GM18499 (cell line): ENCODE data around the gene NAA30.
"Not testable (repeated sequence)": the region's sequence is repeated elsewhere in the genome, so short reads cannot be mapped to it uniquely, and the experiment has no call there.

ENCODE experiments used
- ATAC-seq: cut with Tn5 transposase; IDR thresholded peaks from one replicate; pipeline ENCODE4 v1.9.1; 2021; ENCODE audit warnings: moderate number of reproducible peaks; ENCODE audit not compliant: insufficient read depth, unreplicated experiment

NAA30 gene

GRCh38 chr14:57390037-57390805, at the start of gene NAA30:
Gene NAA30 (plus strand): TSS chr14:57390586. CDS start chr14:57390958, 372 bp downstream.
- ATAC-seq = peak; percentile 63

DNA sequence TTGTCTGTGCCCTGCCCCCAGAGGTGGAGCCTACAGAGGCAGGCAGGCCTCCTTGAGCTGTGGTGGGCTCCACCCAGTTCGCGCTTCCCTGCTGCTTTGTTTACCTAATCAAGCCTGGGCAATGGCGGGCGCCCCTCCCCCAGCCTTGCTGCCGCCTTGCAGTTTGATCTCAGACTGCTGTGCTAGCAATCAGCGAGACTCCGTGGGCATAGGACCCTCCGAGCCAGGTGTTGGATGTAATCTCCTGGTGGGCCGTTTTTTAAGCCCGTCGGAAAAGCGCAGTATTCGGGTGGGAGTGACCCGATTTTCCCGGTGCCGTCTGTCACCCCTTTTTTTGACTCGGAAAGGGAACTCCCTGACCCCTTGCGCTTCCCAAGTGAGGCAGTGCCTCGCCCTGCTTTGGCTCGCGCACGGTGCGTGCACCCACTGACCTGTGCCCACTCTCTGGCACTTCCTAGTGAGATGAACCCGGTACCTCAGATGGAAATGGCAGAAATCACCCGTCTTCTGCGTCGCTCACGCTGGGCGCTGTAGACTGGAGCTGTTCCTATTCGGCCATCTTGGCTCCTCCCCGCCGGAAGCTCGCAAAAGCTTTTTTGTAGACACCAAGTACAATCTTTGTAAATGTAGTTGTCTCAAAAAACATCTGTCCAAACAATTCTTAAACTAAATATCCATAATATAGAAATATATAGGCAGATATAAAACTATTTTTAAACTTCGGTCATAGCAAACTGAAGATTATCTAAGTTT, 46.7 kb upstream of the NAA30 start:
- ATAC-seq = not testable (repeated sequence)

- no peak for ATAC-seq
Measured at GRCh38 chr14:57345106-57345505, 45.3 kb upstream of the NAA30 start.

GRCh38 chr14:57346741-57347140, 43.6 kb upstream of the NAA30 start:
- no peak for ATAC-seq

GRCh38 chr14:57352396-57353170, 37.8 kb upstream of the NAA30 start:
- no peak for ATAC-seq

DNA sequence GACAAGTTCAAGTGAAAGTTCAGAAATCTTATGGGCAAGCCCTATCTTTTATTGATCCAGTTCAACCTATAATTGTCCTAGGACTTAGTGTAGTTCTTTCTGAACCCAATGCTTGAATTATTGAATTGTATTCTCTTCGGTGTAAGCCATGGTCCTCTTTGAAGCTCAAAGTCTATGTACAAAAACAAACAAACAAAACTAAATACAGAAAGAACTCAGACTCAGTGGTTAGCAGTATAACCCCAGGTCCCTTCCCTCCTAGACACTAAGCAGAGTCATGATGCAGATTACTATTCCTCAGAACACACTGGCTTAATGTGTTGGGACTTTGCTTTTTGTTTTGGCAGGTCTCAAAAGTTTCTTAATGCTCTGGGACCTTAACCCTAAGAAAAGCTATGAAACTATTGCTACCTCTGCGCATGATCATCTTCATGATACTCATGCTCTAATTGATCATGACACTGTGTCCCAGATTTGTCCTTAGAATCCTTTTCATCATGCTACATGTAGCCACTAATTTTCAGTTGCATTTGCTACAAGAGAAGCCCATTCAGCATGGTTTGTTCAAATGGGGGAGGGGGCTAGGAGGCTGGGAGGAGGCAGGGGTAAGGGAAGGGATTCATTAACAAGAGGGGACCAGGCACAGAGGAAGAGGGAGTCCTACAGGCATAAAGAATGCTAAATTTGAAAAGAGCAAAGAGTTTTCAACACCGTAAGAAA, 35.1 kb upstream of the NAA30 start:
- ATAC-seq = no peak

- no peak for ATAC-seq
Measured at GRCh38 chr14:57362361-57362760, 28.0 kb upstream of the NAA30 start.

- ATAC-seq = no peak
Measured at GRCh38 chr14:57364659-57365450, 25.5 kb upstream of the NAA30 start.

DNA sequence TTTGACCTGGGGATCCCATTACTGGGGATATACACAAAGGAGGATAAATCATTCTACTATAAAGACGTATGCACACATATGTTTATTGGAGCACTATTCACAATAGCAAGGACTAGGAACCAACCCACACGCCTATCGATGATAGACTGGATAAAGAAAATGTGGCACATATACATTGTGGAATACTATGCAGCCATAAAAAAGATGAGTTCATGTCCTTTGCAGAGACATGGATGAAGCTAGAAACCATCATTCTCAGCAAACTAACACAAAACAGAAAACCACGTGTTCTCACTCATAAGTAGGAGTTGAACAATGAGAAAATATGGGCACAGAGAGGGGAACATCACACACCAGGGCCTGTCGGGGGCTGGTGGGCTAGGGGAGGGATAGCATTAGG, 20.2 kb upstream of the NAA30 start:
- ATAC-seq = not testable (repeated sequence)

- ATAC-seq = no peak
Measured at GRCh38 chr14:57371013-57371412, 19.4 kb upstream of the NAA30 start.

GRCh38 chr14:57375156-57375555, 15.2 kb upstream of the NAA30 start:
- no peak for ATAC-seq

- no peak for ATAC-seq
Measured at GRCh38 chr14:57378661-57379060, 11.7 kb upstream of the NAA30 start.

GRCh38 chr14:57380935-57381334, 9.5 kb upstream of the NAA30 start:
- ATAC-seq = no peak

DNA sequence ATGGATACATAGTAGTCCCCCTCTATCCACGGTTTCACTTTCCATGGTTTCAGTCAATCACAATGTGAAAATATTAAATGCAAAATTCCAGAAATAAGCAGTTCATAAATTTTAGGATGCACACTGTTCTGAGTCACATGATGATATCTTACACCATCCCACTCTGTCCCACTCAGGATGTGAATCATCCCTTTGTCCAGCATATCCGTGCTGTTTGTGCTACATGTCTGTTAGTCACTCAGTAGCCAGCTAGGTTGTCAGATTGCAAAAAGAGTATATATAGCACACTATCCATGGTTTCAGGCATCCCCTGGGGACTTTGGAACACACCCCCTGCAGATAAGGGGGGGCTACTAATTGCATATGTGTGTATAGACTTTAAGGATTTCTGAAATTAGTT, 8.1 kb upstream of the NAA30 start:
- no peak for ATAC-seq

DNA sequence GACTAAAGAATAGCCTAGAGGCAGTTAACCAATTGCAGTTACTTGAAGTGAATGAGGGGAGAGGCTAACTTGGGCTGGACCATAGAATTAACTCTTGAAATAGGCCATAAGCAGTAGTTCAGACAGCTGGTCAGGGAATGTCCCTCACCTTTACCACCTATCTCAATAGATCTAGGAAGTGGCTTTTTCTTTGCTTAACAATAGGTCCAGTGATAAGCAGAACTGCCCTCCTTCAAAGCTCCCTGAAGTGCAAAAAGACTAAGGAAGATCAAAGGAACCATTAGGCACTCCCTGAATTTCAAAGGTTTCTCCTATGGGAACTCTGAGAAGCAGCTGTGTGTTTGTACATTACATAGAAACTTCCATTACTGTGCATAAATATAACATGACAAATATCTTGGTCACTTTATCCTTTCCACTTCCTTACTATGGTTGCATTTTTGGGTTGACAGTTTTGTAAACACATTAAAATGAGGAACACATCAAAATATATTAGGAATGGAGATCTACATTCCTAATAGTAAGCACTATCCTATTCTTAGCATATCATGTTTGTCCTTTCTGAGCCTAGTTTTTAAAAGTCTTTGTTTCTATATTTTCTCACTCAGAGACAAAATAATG, 7.2 kb upstream of the NAA30 start:
- ATAC-seq = no peak

DNA sequence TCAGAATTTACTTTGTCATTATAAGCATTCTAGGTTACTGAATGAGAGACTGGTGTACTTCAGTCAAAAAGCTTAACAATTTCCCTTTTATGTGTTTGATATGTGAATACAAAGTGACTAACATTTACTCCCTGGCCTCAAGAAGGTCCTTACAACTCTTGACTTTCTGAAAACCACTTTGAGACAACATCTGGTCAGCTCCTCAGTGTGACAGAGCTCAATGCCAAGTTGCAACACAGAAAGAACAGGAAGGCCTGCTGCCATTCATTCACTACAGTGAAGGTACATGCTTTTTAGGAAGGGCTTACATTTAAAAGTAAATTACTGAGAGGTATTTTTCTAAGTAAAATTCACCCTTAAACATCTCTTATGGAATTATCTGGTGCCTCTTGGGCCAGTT, 2.3 kb upstream of the NAA30 start:
- no peak for ATAC-seq

DNA sequence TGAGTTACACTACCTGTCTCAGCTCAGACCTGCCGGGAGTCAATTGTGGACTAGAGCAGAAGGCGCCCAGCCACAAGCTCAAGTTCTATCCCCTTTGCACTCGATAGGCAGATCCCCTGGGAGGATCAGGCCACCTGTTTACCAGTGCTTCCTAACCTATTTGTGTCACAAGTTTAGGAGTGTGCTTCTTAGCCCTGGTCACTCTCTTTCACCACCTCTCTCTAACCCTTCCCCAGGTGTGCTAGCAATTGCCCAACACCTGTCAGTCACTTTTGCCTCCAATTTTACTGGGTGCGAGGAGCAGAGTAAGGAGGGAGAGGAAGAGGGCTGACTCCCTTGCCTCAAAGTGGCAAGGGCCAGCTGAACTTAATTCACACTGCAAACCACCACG, 745 bp upstream of the NAA30 start:
- ATAC-seq = no peak

- no peak for ATAC-seq
Measured at GRCh38 chr14:57390806-57391516, 575 bp downstream of the NAA30 start.
